ENCODE data around the gene RHOJ. TPM values are rescaled to one million over a fixed set of nuclear protein-coding genes. Genes with fewer than 3 reads are reported as not detected.

Gene RHOJ
- total and polyA plus RNA-seq, 2 experiments from 2014 or later, result 2.1 to 3.2 TPM

DNA sequence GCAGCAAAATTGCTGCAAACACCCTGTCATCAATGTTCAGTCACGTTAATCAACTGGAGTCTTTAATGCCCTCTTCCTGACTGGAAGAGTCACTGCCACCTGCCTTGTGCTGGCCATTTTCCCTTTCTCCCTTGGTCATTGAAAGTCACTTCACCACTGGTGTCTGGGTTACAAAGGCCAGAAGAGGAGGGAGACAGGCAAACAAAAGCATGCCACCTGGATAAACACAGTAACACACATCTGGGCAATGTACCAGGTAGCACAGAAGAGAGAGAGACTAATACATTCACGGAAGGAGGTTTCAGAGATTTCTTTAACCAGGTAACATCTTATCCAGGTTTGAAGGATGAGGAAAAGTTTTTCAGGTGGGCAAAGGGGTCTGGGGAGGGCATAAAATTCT lies 81.8 kb downstream of the RHOJ start:
- H4K20me1 ChIP-seq (ENCODE audit: insufficient read depth, poor library complexity, severe bottlenecking), result no peaks in the 10 kb centered on the region
- H2AFZ ChIP-seq, result no peak overlapping the region
- no peaks in the 10 kb centered on the region for H3K9me2 ChIP-seq (replicated peaks; ENCODE audit: insufficient read depth)
- H3K4me1 ChIP-seq (ENCODE audit: insufficient read depth), result no peaks in the 10 kb centered on the region
- no peak for TF ChIP-seq CTCF (IDR thresholded peaks at IDR 0.05; ENCODE audit: poor library complexity)
- no peak for TF ChIP-seq EZH2phosphoT487 (IDR thresholded peaks at IDR 0.05; ENCODE audit: low read depth, severe bottlenecking, unreplicated experiment)
- no peak for TF ChIP-seq EZH2 (IDR thresholded peaks at IDR 0.05; ENCODE audit: borderline replicate concordance)
- 76% methylated on average over 2 of the region's 2 CpGs for WGBS (ENCODE audit: low lambda C conversion rate, missing lambda C conversion rate)
- H3K4me3 ChIP-seq, result no peak overlapping the region
- no peaks in the 10 kb centered on the region for H3K79me2 ChIP-seq
- no peak overlapping the region for H3K27ac ChIP-seq
- H3K4me2 ChIP-seq, result no peak overlapping the region
- no peaks in the 10 kb centered on the region for H3K36me3 ChIP-seq (replicated peaks; ENCODE audit: insufficient read depth, low read depth)
- DNase-seq (ENCODE audit: low spot score), result no peak
- H3K27me3 ChIP-seq, result no peaks in the 10 kb centered on the region
- no peaks in the 10 kb centered on the region for H3K9me3 ChIP-seq (ENCODE audit: low read depth)

DNA sequence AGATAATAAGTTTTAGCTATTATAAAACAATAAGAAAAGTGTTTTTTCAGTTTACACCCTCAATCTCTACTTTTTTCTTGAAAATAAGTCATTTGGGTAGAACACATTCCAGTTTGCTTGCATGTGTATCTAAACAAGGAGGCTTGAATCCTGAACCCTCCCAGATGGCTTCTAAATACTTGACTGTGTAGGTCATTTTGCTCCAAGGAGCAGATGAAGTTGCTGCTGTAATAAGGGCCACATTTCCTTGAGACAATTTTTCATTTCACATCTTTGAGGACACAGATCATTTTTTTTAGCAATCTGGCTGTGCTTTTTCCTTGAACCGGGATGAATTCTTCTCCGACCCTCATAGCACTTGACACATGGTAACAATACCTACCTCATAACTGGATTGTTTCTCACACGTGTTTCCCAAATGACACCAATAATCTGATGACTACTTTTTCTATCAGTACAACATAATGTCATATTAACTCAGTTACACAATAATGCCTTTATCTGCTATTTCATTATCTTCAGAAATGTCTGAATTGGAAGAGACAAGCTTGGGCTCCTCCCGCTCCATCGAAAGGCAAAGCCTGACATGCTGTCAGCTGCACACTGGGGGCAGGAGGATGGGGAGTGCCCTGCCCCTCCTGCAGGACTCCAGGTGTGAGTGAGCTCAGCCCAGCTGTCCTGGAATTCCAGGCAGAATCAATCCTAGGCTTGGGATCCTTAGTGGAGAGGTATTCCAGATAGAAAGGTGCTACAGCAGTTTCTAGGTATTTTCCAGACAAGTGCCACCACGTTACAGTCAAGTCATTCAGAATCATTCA lies 83.6 kb downstream of the RHOJ start:
- no peaks in the 10 kb centered on the region for H3K9me2 ChIP-seq (replicated peaks; ENCODE audit: insufficient read depth)
- no peak for DNase-seq (ENCODE audit: low spot score)
- no peaks in the 10 kb centered on the region for H3K9me3 ChIP-seq (ENCODE audit: low read depth)
- H2AFZ ChIP-seq, result no peak overlapping the region
- H3K4me3 ChIP-seq, result no peak overlapping the region
- H3K4me2 ChIP-seq, result no peak overlapping the region
- TF ChIP-seq EZH2phosphoT487 (IDR thresholded peaks at IDR 0.05; ENCODE audit: low read depth, severe bottlenecking, unreplicated experiment), result no peak
- TF ChIP-seq CTCF (IDR thresholded peaks at IDR 0.05; ENCODE audit: poor library complexity), result no peak
- TF ChIP-seq EZH2 (IDR thresholded peaks at IDR 0.05; ENCODE audit: borderline replicate concordance), result no peak
- no peaks in the 10 kb centered on the region for H4K20me1 ChIP-seq (ENCODE audit: insufficient read depth, poor library complexity, severe bottlenecking)
- H3K36me3 ChIP-seq (replicated peaks; ENCODE audit: insufficient read depth, low read depth), result no peaks in the 10 kb centered on the region
- no peaks in the 10 kb centered on the region for H3K4me1 ChIP-seq (ENCODE audit: insufficient read depth)
- no peaks in the 10 kb centered on the region for H3K27me3 ChIP-seq
- WGBS (ENCODE audit: low lambda C conversion rate, missing lambda C conversion rate), result 92% methylated on average over 6 of the region's 6 CpGs
- H3K27ac ChIP-seq, result no peak overlapping the region
- no peaks in the 10 kb centered on the region for H3K79me2 ChIP-seq

GRCh38 chr14:63288853-63289252 lies 84.6 kb downstream of the RHOJ start:
- no peaks in the 10 kb centered on the region for H3K4me1 ChIP-seq (ENCODE audit: insufficient read depth)
- no peak for TF ChIP-seq EZH2 (IDR thresholded peaks at IDR 0.05; ENCODE audit: borderline replicate concordance)
- no peak for TF ChIP-seq CTCF (IDR thresholded peaks at IDR 0.05; ENCODE audit: poor library complexity)
- no peak for TF ChIP-seq EZH2phosphoT487 (IDR thresholded peaks at IDR 0.05; ENCODE audit: low read depth, severe bottlenecking, unreplicated experiment)

More at GRCh38 chr14:63288853-63289252, 84.6 kb downstream of the RHOJ start:
- H2AFZ ChIP-seq, result no peak overlapping the region
- WGBS (ENCODE audit: low lambda C conversion rate, missing lambda C conversion rate), result 97% methylated on average over 1 of the region's 1 CpG
- no peaks in the 10 kb centered on the region for H3K36me3 ChIP-seq (replicated peaks; ENCODE audit: insufficient read depth, low read depth)
- no peak overlapping the region for H3K4me3 ChIP-seq
- no peak for DNase-seq (ENCODE audit: low spot score)
- H3K27ac ChIP-seq, result no peak overlapping the region
- H4K20me1 ChIP-seq (ENCODE audit: insufficient read depth, poor library complexity, severe bottlenecking), result no peaks in the 10 kb centered on the region
- H3K27me3 ChIP-seq, result no peaks in the 10 kb centered on the region
- no peaks in the 10 kb centered on the region for H3K9me2 ChIP-seq (replicated peaks; ENCODE audit: insufficient read depth)
- H3K79me2 ChIP-seq, result no peaks in the 10 kb centered on the region
- H3K9me3 ChIP-seq (ENCODE audit: low read depth), result no peaks in the 10 kb centered on the region
- no peak overlapping the region for H3K4me2 ChIP-seq

All from hepatocyte (in vitro differentiated cells).